K562 (cell line): Measurements from ENCODE around the gene WAS. TPM values are rescaled to one million over a fixed set of nuclear protein-coding genes. Genes with fewer than 3 reads are reported as not detected.

Experiments used
- ATAC-seq: fragments of 200-7000 bp; cut with Tn5 transposase; 3 replicates; pipeline ENCODE4 v1.9.1; 2020; ENCODE audit warnings: moderate library complexity
- BruUV-seq: library from RNA; stranded (reverse); fragments of 400-500 nt; replicated peaks from 2 replicates; lab custom pipeline; 2021; lab: Mats Ljungman, UMichigan
- CTCF ChIA-PET: fragments of 300-600 bp; formaldehyde crosslinking; extraction: SDS; loops from one replicate; lab custom pipeline; 2021; ENCODE audit warnings: low intra/inter-chr PET ratio; lab: Yijun Ruan, JAX
- POLR2A ChIA-PET: fragments of 300-600, 350-650 bp; sonication (Branson Sonifier 250); formaldehyde crosslinking; extraction: SDS; loops from one replicate; lab custom pipeline; 2021; ENCODE audit warnings: antibody characterized with exemption, inconsistent platforms; lab: Yijun Ruan, JAX
- DNase-seq, 4 experiments: peaks; one replicate each; pipeline versions ENCODE4 v3.0.0 to v3.0.0-alpha.2; 2011 to 2018; ENCODE audit warnings: low spot score in 3 of 4, mixed read lengths in 3 of 4; ENCODE audit errors: extremely low read depth in 1 of 4
- FAIRE-seq: peaks from 2 replicates; lab custom pipeline; 2011; peaks lifted over from hg19 to GRCh38; lab: Jason Lieb, UNC
- H2AFZ ChIP-seq: 2 replicates; pipeline ENCODE4 v1.6.0; 2011; ENCODE audit warnings: low read depth, low read length, control low read depth, inconsistent platforms
- H3K27ac ChIP-seq: fragments of 200-600 bp; 3 replicates; pipeline ENCODE4 v1.8.0; 2011; ENCODE audit warnings: low read depth, mild to moderate bottlenecking, control low read depth, inconsistent platforms, low read length, moderate library complexity, mixed read lengths; ENCODE audit errors: extremely low read depth
- H3K27me3 ChIP-seq, 2 experiments: fragments of 300-600 bp in 1 of 2; 2 replicates in 1 of 2; 3 replicates in 1 of 2; pipeline versions ENCODE4 v1.6.0 to v1.8.0; 2011; ENCODE audit warnings: inconsistent platforms in 2 of 2, low read length in 2 of 2, mild to moderate bottlenecking in 1 of 2, mixed read lengths in 1 of 2, moderate library complexity in 1 of 2; ENCODE audit not compliant: control insufficient read depth in 2 of 2, insufficient read depth in 2 of 2
- H3K36me3 ChIP-seq: fragments of 300-600 bp; 3 replicates; pipeline ENCODE4 v1.8.0; 2011; ENCODE audit warnings: mild to moderate bottlenecking, low read length, inconsistent platforms; ENCODE audit not compliant: control insufficient read depth, insufficient read depth
- H3K4me1 ChIP-seq, 2 experiments: fragments of 200-600 bp in 1 of 2; replicated peaks in 1 of 2; 2 replicates in 1 of 2; 3 replicates in 1 of 2; pipeline versions ENCODE4 v1.5.1 to v1.8.0; 2011; ENCODE audit warnings: inconsistent platforms in 2 of 2, low read length in 2 of 2, mild to moderate bottlenecking in 1 of 2, mixed read lengths in 1 of 2, moderate library complexity in 1 of 2; ENCODE audit not compliant: control insufficient read depth in 2 of 2, insufficient read depth in 2 of 2
- H3K4me2 ChIP-seq: 2 replicates; pipeline ENCODE4 v1.6.1; 2011; ENCODE audit warnings: low read length, control low read depth, inconsistent platforms, mixed read lengths; ENCODE audit not compliant: insufficient read depth
- H3K4me3 ChIP-seq: fragments of 200-600 bp; sonication (generic), shearing (Covaris generic); 2 replicates; pipeline ENCODE4 v1.5.1; 2016; ENCODE audit warnings: control low read depth, inconsistent platforms
- H3K79me2 ChIP-seq: fragments of 200-600 bp; 3 replicates; pipeline ENCODE4 v1.8.0; 2011; ENCODE audit warnings: low read length, inconsistent platforms; ENCODE audit not compliant: control insufficient read depth, insufficient read depth
- H3K9ac ChIP-seq, 2 experiments: 2 replicates each; pipeline versions ENCODE4 v1.6.0 to v1.6.1; 2011; ENCODE audit warnings: low read depth in 2 of 2, low read length in 2 of 2, control low read depth in 1 of 2, inconsistent platforms in 1 of 2, mild to moderate bottlenecking in 1 of 2, mixed read lengths in 1 of 2; ENCODE audit not compliant: insufficient read depth in 1 of 2
- H3K9me1 ChIP-seq: one replicate; pipeline ENCODE4 v1.6.0; 2011; ENCODE audit warnings: inconsistent platforms, mild to moderate bottlenecking, low read length, moderate library complexity; ENCODE audit not compliant: control insufficient read depth, insufficient read depth
- H3K9me3 ChIP-seq: replicated peaks from 2 replicates; pipeline ENCODE4 v1.5.1; 2011; ENCODE audit warnings: low read depth, low read length, inconsistent platforms; ENCODE audit not compliant: control insufficient read depth, insufficient read depth
- H4K20me1 ChIP-seq: replicated peaks from 2 replicates; pipeline ENCODE4 v1.6.1; 2011; ENCODE audit warnings: low read length, inconsistent platforms, mixed read lengths; ENCODE audit not compliant: control insufficient read depth, insufficient read depth
- ASH1L ChIP-seq: fragments of 450-650 bp; IDR thresholded peaks from 2 replicates; pipeline ENCODE4 v1.6.1; 2018; ENCODE audit warnings: borderline replicate concordance, mild to moderate bottlenecking, low read depth; ENCODE audit not compliant: partially characterized antibody
- FOXM1 ChIP-seq, 2 experiments: fragments of 450-650 bp in 1 of 2; sonication (generic) in 1 of 2; formaldehyde crosslinking in 1 of 2; IDR thresholded peaks; 2 replicates each; pipeline versions ENCODE4 v1.6.1 to v1.9.0; 2017 to 2022; ENCODE audit warnings: low read depth in 2 of 2, mild to moderate bottlenecking in 2 of 2, missing genetic modification reagents in 1 of 2, moderate library complexity in 1 of 2
- GABPB1 ChIP-seq: sonication (generic); formaldehyde crosslinking; IDR thresholded peaks from 2 replicates; pipeline ENCODE4 v1.8.0; 2022; ENCODE audit warnings: mild to moderate bottlenecking, missing genetic modification reagents
- HINFP ChIP-seq: fragments of 450-650 bp; conservative IDR thresholded peaks from 2 replicates; pipeline ENCODE4 v1.6.1; 2016; ENCODE audit warnings: missing genetic modification characterization, low read depth, mild to moderate bottlenecking, control low read depth, missing compliant biosample characterization
- MYNN ChIP-seq, 2 experiments: sonication (generic); formaldehyde crosslinking in 1 of 2; IDR thresholded peaks; 2 replicates each; pipeline versions ENCODE4 v1.5.0 to v1.6.1; 2016 to 2020; ENCODE audit warnings: antibody characterized with exemption in 1 of 2, missing genetic modification reagents in 1 of 2
- NKRF ChIP-seq: fragments of 450-650 bp; IDR thresholded peaks from 2 replicates; pipeline ENCODE4 v1.6.1; 2016; ENCODE audit warnings: borderline replicate concordance
- ZNF79 ChIP-seq: fragments of 250-450 bp; sonication (Bioruptor Pico); IDR thresholded peaks from 2 replicates; pipeline ENCODE4 v1.4.0; 2020; ENCODE audit warnings: low read depth, mild to moderate bottlenecking, moderate library complexity
- WGBS: fragments of 100-300 bp; shearing (Covaris generic); methylation state at CpG from one replicate; pipeline ENCODE4 v1.1.6; 2016; ENCODE audit warnings: low coverage, mixed read lengths; ENCODE audit not compliant: insufficient coverage; ENCODE audit errors: missing lambda C conversion rate; 5-methylcytosine and 5-hydroxymethylcytosine counted together
- in situ Hi-C: fragments of 300-500 bp; cut with MboI; formaldehyde crosslinking; loops from 4 replicates; pipeline ENCODE4 v1.15.0; 2018; ENCODE audit warnings: inconsistent platforms, mixed read lengths
- intact Hi-C: fragments of 100-400 bp; cut with micrococcal nuclease; formaldehyde crosslinking; loops from 2 replicates; pipeline ENCODE4 v1.14.2; 2022
- polyA plus RNA-seq, 8 experiments: library from polyadenylated mRNA; depleted of rRNA in 4 of 8; stranded (reverse) in 5 of 8; unstranded in 3 of 8; fragments of >200 nt; fragmentation: Nextera tagmentation in 2 of 8; fragmentation: Illumina TruSeq in 1 of 8; extraction: Ambion mirVana in 2 of 8; extraction: Trizol in 1 of 8; gene quantifications; 2 replicates each; pipeline versions ENCODE4 v1.2.1 to v1.2.3, GENCODE V29; 2011 to 2014; ENCODE audit warnings: inconsistent platforms in 1 of 8, missing spikeins in 1 of 8
- total RNA-seq, 7 experiments: library from RNA; depleted of rRNA in 6 of 7; stranded (reverse); fragments of >200 nt in 6 of 7; fragmentation: Illumina TruSeq in 2 of 7; extraction: Trizol in 2 of 7; gene quantifications; 2 replicates each; pipeline versions ENCODE4 v1.2.1 to v1.2.3, GENCODE V29; 2011 to 2021; ENCODE audit warnings: low replicate concordance in 1 of 7

Gene WAS
- total and polyA plus RNA-seq, 9 of the 15 experiments (the other 6 are each of a cell fraction or from before 2014, with no cell fraction given): 0.11 to 16.1 (median 3.8) TPM

DNA sequence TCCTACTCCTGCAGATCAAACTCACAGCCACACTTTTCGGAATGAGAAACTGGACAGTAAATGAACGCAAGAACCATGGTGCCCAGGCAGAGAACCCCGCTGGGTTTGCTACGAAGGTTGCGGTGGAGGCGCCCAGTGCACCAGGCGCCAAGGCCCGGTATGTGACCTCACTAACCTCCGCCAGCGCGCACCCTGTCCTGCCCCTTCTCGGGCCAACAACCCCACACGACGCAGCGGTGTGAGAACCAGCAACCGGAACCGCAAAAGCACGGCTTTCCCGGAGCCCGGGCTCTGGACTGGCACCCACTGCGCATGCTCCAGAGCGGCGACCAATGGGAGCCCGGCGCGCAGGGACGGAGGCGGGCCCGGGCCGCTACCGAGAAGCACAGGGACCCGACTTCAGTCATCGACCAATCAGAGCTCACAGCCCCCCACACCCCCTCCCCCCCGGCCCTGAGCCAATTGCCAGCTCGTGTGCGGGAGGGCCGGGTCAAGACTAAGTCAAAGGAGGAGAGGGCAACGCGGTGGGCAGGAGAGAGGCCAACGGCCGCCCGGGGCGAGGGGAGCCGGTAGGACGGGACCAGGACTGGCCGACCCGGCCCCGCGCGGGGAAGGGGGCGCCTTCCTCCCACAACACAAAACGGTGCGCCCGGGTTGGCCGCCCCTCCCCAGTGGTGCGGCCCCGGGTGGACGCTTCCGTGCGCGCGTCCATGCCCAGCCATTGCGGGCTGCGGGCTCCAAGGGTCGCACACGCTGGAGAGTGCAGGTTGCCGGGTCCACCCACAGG, 7.3 kb upstream of the WAS start (continued):
- no peak for TF ChIP-seq HINFP (tag)
- TF ChIP-seq ASH1L: peak; percentile 53
- TF ChIP-seq ZNF79 (CRISPR knock-in tag): no peak

DNA sequence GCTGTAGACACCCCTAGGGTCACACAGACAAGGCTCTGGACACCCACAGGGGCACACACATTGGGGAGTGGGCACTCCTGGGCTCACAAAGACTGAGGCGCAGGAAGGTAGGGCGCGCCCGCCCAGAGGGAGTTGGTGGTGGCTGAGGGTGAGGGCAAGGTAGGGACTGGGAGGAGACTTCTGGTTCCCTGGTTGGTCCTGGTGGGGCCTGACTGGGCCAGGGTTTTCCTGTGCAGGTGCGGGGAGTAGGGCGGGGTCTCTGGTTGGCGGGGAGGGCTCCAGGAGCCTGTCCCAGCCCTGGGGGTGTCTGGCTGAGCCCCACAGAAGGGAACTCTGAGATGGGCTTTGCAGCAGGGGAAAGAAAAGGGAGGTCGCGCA, 6.7 kb upstream of the WAS start:
- no peaks in the 10 kb centered on the region for H3K9me3 ChIP-seq
- peak overlapping the region; percentile 91 for H3K4me2 ChIP-seq
- POLR2A ChIA-PET: interaction anchor here (0.6 to 1.6 kb wide), 4 partner anchors 9 to 493 kb away, joined by 3 to 4 read pairs (median 3); no protein-coding TSS in a partner anchor
- TF ChIP-seq NKRF (0 out of 2 replicates have a peak, but pooled peaks have one; percentile 4), MYNN (IDR thresholded peaks at IDR 0.05) (no peak), MYNN (CRISPR knock-in tag; IDR thresholded peaks at IDR 0.05) (no peak), FOXM1 (IDR thresholded peaks at IDR 0.05; ENCODE audit: low read depth) (no peak), FOXM1 (CRISPR knock-in tag; IDR thresholded peaks at IDR 0.05; ENCODE audit: low read depth) (0 out of 2 replicates have a peak, but pooled peaks have one; percentile 21), GABPB1 (CRISPR knock-in tag) (peak; percentile 9; the same call in 1 of the 2 replicates)
- TF ChIP-seq, all 486 proteins: peak for 3
- H4K20me1 ChIP-seq: no peaks in the 10 kb centered on the region
- WGBS: 0% methylated on average over 4 of the region's 9 CpGs
- peaks cover 25 to 26% of the 10 kb centered on the region in 2 experiments; a peak in 4 of 5 replicates for H3K4me1 ChIP-seq
- H3K27ac ChIP-seq: peak overlapping the region; percentile 89
- DNase-seq (peak in 1 of 4 experiments; percentile 31), ATAC-seq (peak; percentile 8), FAIRE-seq (no peak)
- no peaks in the 10 kb centered on the region for H3K9me1 ChIP-seq
- no TSS peak for BruUV-seq
- CTCF ChIA-PET: no interaction called here
- peak overlapping the region; percentile 85 for H2AFZ ChIP-seq
- no peaks in the 10 kb centered on the region for H3K27me3 ChIP-seq
- in situ Hi-C loops: no loop called here
- H3K79me2 ChIP-seq: peaks cover 16% of the 10 kb centered on the region
- H3K9ac ChIP-seq: peak overlapping the region; percentile 87 to 96
- H3K4me3 ChIP-seq: peak overlapping the region; percentile 88
- H3K36me3 ChIP-seq: no peaks in the 10 kb centered on the region
- intact Hi-C loops: loop anchor here (5.0 kb wide), 1 partner anchor 80 kb away; the partner anchor contains the start of gene WDR13
